Left ventricle myocardium superior (tissue), 1 donor: ENCODE results near the gene CLEC4F. TPM values are rescaled to one million over a fixed set of nuclear protein-coding genes. Genes with fewer than 3 reads are reported as not detected.
A peak's percentile ranks its signal among the peaks of the same experiment; 100 is the strongest.

Source experiments
- ATAC-seq: fragments of 200-7000 bp; cut with Tn5 transposase; one replicate; pipeline ENCODE4 v1.9.1; 2020; ENCODE audit warnings: mild to moderate bottlenecking, moderate library complexity
- DNase-seq: peaks from one replicate; pipeline ENCODE4 v3.0.0-alpha.2; 2020
- intact Hi-C: fragments of 100-400 bp; cut with micrococcal nuclease; formaldehyde crosslinking; loops from one replicate; pipeline ENCODE4 v1.11.0; 2022
- long read RNA-seq: library from polyadenylated mRNA; unstranded; transcript quantifications from one replicate; pipeline ENCODE4 v2.0.0, GENCODE V29; 2021
- total RNA-seq: library from RNA; stranded (reverse); fragmentation: NEBNext Ultra II Directional; extraction: Animal tissue kit (Norgen Biotek cat#: 25700); gene quantifications from one replicate; pipeline ENCODE4 v1.2.1, GENCODE V29; 2021
- donor health status: DM: no; HTN: yes; CAD: no; lungs with severe emphysema.

The CLEC4F gene, protein sequence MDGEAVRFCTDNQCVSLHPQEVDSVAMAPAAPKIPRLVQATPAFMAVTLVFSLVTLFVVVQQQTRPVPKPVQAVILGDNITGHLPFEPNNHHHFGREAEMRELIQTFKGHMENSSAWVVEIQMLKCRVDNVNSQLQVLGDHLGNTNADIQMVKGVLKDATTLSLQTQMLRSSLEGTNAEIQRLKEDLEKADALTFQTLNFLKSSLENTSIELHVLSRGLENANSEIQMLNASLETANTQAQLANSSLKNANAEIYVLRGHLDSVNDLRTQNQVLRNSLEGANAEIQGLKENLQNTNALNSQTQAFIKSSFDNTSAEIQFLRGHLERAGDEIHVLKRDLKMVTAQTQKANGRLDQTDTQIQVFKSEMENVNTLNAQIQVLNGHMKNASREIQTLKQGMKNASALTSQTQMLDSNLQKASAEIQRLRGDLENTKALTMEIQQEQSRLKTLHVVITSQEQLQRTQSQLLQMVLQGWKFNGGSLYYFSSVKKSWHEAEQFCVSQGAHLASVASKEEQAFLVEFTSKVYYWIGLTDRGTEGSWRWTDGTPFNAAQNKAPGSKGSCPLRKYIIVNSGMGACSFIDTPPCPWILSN
- 0.25 TPM for total RNA-seq
- long read RNA-seq = 0 reads

GRCh38 chr2:70820499-70820898 lies at the start of gene CLEC4F:
Gene CLEC4F (minus strand): TSS chr2:70820599. CDS start chr2:70820523, 76 bp downstream.
- DNase-seq = no peak
- intact Hi-C loops = no loop called here
- no peak for ATAC-seq

DNA sequence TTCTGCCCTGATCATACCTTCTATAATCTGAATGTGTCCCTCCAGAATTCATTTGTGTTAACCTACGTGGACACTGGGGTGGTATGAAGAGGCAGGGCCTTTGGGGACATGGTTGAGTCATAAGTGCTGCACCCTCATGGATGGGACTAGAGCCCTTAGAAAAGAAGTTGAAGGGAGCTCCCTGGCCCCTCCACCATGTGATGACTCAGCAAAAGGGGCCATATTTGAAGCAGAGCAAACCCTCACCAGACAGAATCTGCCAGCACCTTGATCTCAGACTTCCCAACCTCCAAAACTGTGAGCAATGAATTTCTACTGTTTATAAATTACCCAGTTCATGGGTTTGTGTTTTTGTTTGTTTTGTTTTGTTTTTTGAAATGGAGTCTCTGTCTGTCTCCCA lies 48.6 kb upstream of the CLEC4F start:
- ATAC-seq (no peak), DNase-seq (no peak)
- intact Hi-C loops = no loop called here

DNA sequence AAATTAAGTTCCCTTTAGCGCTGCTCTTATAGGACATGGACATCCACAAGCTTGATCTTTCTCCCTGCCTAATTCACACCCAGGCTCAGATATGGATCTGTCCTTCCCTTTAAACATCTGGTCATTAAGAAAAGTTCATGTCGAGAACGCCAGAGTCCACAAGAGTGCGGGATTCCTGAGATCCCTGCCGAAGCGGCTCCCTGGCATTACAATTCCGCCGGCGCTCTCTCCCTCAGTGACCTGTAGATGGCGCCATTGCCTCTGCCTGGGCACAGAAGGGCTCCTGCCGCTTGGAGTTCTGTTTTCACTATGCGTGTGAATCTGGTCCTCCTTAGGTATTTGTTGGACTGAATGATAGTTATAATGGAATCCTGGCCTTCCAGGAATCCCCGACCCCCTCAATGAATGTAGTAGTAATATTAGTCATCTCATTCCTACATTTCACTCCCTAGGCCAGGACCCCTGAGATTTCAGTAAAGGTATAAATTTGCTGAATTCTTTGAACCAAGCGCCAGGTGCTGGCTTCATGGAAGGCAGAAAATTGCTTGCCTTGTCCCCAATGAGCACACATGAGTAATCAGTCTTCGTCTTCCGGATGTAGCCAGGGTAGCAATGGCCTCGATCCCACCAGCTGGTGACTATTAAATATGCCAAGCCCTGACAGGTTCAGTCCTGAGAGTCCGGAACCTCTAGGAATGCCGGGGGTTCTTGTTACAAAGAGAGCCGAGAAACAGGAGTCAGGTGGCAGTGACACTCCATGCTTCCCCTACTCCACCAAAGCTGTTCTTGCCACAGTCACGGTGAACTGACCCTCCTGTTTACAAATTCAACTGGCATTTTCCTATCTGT lies 41.6 kb upstream of the CLEC4F start:
- intact Hi-C loops = loop anchor here (2.0 kb wide), 1 partner anchor 61 kb away; no protein-coding TSS in a partner anchor

GRCh38 chr2:70855667-70856066 lies 35.3 kb upstream of the CLEC4F start:
- ATAC-seq (no peak), DNase-seq (no peak)
- intact Hi-C loops = no loop called here

More for the DNA sequence above, 41.6 kb upstream of the CLEC4F start:
- ATAC-seq (peak; percentile 91), DNase-seq (peak; percentile 84)

DNA sequence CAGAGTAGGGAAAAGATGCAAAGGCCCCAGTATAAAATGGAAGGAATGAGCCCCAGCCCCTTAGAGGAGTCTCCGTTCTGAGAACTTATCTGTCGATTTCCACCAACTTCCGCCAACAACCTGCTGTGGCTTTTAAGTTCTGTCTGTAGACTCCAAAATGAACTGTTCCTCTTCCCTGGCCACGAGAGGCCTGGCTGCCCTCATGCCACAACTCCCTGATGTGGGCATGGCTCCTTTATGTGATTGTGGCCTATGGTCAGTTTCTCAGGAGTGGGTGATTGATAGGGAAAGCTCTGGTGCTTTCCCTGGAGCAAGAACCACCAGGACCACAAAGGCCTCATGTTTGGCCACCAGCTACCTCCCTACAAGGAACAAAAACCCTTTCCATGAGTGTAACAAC lies 34.0 kb upstream of the CLEC4F start:
- no peak for ATAC-seq
- DNase-seq = no peak
- intact Hi-C loops = no loop called here

GRCh38 chr2:70852824-70853223 lies 32.4 kb upstream of the CLEC4F start:
- intact Hi-C loops = no loop called here
- no peak for ATAC-seq

DNA sequence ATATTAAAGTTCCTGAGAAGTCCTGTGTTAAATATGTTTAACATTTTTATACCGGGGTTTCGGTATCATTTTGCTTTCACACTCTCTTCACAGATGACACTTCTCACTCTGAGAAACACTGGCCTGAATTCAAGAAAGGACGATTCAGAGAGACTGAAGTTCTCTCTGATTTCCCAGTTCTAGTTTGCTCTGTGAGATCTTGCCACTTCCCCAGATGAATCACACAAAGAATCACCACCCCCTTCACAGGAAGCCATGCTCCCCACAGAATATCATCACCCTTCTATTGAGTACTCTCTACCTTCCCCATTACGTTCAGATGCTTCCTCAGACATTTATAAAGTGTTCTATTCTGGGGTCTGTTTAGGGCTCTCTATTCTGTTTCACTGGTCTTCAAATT lies 31.3 kb upstream of the CLEC4F start:
- intact Hi-C loops = no loop called here
- no peak for ATAC-seq
- DNase-seq = no peak

More at GRCh38 chr2:70852824-70853223, 32.4 kb upstream of the CLEC4F start:
- no peak for DNase-seq

- DNase-seq (no peak), ATAC-seq (no peak)
- intact Hi-C loops = no loop called here
These were observed 30.5 kb upstream of the CLEC4F start for GRCh38 chr2:70850925-70851324.

- DNase-seq (no peak), ATAC-seq (no peak)
- intact Hi-C loops = no loop called here
These were observed 22.0 kb upstream of the CLEC4F start for GRCh38 chr2:70842401-70842800.

DNA sequence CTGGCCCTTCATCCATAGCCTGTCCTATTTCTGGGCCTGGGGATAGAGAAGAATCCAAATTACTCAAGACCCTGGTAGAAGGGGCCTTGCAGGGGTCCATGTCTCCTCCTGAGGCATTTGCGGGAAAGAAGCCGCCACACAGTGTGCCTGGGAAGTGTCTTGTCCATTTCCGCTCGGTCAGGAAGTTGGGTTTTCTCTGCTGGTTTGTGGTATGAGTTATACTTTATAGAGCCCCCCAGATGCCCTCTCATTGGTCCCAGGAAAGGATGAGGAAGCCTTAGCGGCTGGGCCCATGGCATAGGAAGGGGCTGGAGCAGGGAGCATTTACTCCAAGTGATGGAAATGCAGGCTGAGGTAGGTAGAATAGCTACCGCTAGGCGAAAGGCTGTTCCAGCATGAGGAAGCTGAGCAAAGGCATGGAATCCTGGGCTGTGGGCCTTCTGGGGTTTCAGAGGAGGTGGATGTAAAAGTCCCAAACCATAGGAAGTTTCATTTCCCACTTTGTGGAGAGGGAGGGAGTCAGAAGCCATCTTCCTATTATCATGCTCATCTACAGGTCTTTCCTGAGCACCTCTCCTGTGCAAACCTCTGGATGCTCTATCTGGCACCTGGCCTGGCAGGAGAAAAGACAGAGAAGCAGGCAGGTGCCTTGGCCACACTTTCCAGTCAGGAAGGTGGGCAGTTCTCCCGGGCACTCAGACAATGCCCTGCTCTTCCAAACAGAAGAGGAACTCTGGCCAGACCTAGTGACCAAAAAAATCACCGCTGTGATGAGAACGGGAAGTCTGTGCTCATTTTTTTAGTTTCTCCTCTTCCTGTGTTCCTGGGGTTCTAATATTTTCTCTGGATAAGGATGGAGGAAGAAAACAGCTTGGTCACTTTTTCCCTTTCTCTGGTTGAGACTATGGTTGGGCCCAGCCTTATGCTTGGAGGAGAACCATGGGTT lies 17.9 kb upstream of the CLEC4F start:
- intact Hi-C loops = no loop called here
- DNase-seq (no peak), ATAC-seq (no peak)

GRCh38 chr2:70835643-70836042 lies 15.2 kb upstream of the CLEC4F start, which contains the start of gene CD207:
Gene CD207 (minus strand): TSS chr2:70835816. CDS start chr2:70835776, 40 bp downstream.
- DNase-seq (no peak), ATAC-seq (no peak)
- intact Hi-C loops = no loop called here

DNA sequence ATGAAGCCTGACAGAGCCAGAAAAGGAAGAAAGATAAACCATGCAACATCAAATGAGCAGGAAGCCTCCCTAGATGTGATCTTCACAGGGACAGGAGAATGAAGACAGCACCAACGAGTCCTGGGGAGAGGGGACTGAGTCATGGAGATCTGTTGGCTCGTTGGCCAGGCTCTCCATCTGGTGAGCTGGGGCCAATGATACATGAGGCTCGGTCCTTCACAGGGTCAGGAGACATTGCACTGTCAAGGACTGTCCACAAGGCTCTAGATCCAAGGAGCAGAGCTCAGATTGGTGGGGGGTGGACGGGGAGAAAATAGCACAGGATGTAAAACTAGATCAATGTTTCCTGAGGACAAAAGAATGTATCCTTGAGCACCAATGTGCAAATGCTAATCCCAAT lies 14.5 kb upstream of the CLEC4F start:
- intact Hi-C loops = no loop called here
- DNase-seq (no peak), ATAC-seq (no peak)

- intact Hi-C loops = no loop called here
- ATAC-seq (no peak), DNase-seq (no peak)
These were observed 13.7 kb upstream of the CLEC4F start for GRCh38 chr2:70834106-70834505.

- no peak for DNase-seq
- ATAC-seq = no peak
- intact Hi-C loops = no loop called here
These were observed 12.8 kb upstream of the CLEC4F start for GRCh38 chr2:70833246-70833645.

DNA sequence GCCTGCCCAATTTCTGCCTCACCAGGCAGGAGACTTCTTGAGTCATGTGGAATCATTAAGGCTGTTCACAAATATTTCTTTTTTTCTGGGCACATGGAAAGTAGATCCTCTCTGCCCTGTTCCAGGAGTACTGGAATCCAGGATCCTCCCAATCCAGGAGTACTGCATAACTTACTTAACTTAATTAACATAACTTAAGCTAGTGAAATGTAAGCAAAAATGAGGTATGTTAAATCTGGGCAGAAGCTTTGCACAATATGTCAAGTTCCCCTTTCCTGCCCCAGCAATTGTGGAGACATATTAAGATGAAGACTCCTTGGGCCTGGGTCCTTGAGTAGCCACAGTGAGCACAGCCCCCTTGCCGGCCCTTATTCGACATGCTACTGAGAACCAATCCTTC lies 12.0 kb upstream of the CLEC4F start:
- DNase-seq (no peak), ATAC-seq (no peak)
- intact Hi-C loops = no loop called here

DNA sequence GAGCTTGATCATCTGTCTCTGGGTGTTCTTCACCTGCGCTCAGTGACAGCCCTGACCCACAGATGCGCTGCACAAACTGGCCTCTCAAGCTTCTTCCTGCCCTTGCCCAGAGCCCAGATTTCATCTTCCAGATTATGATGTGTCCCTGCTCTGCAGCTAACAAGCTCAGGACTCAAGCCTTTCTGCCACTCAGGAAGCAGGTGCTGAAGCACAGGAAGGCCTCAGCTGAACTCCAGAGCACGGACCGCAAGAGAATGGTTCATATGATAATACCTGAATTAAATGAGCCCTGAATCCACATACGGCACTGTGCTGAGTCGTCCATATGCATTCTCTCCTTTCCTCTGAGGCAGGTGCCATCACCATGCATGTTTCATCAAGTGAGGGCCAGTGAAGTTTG lies 11.5 kb upstream of the CLEC4F start:
- ATAC-seq (no peak), DNase-seq (no peak)
- intact Hi-C loops = no loop called here

GRCh38 chr2:70830366-70830765 lies 10.0 kb upstream of the CLEC4F start:
- intact Hi-C loops = no loop called here
- peak; percentile 59 for DNase-seq
- peak; percentile 65 for ATAC-seq

DNA sequence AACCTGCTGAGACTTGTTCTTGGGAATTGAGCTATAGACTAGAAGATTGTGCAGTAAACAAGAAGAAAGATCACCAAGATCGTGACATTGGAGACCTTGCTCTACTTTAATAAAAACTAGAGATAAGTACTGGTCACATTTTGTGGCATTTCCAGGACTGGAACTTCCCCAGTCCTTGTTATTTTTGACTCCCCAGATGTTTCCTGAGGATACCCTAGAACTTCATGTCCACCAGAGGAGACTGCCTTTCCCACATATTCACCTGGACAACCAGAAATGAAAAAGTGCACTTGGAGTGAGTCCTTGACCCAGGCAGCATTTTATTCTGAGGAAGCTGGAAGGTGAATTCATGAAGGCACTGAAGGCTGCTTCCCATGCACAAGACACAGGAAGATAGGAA lies 9.5 kb upstream of the CLEC4F start:
- ATAC-seq (no peak), DNase-seq (no peak)
- intact Hi-C loops = no loop called here
